Peyer's patch (tissue), 4 donors: ENCODE data around the gene SOX10. TPM values are rescaled to one million over a fixed set of nuclear protein-coding genes. Genes with fewer than 3 reads are reported as not detected.
"Not testable (repeated sequence)": the region's sequence is repeated elsewhere in the genome, so short reads cannot be mapped to it uniquely, and the experiment has no call there.

Experiments used
- DNase-seq, 3 donors: peaks; one replicate each; pipeline ENCODE4 v3.0.0-alpha.2; 2017 to 2019
- H3K27ac ChIP-seq, 4 donors: fragments of 200-600 bp; sonication (generic); one replicate each; pipeline ENCODE4 v1.5.1; 2016 to 2019
- H3K27me3 ChIP-seq, 2 donors: fragments of 200-600 bp; sonication (generic); one replicate each; pipeline ENCODE4 v1.5.1; 2019
- H3K36me3 ChIP-seq, 3 donors: fragments of 200-600 bp; sonication (generic); one replicate each; pipeline ENCODE4 v1.5.1; 2016 to 2019
- H3K4me1 ChIP-seq, 4 donors: fragments of 200-600 bp; sonication (generic); one replicate each; pipeline ENCODE4 v1.5.1; 2016 to 2019
- H3K4me3 ChIP-seq, 4 donors: fragments of 200-600 bp; sonication (generic); 1 replicate in 3 of 4; 2 replicates in 1 of 4; pipeline ENCODE4 v1.5.1; 2016 to 2019; ENCODE audit warnings: mild to moderate bottlenecking in 1 of 4
- H3K9me3 ChIP-seq, 4 donors: fragments of 200-600 bp; sonication (generic); one replicate each; pipeline ENCODE4 v1.5.1; 2016 to 2019; ENCODE audit warnings: mild to moderate bottlenecking in 1 of 4
- CTCF ChIP-seq, 6 experiments: fragments of 450-650 bp in 4 of 6; fragments of 200-600 bp in 2 of 6; sonication (generic) in 1 of 6; IDR thresholded peaks; one replicate each; pipeline ENCODE4 v1.5.1; 2017 to 2019; ENCODE audit warnings: antibody characterized with exemption in 6 of 6, mild to moderate bottlenecking in 3 of 6, moderate library complexity in 1 of 6
- POLR2A ChIP-seq, 2 donors: fragments of 450-650 bp; IDR thresholded peaks; one replicate each; pipeline ENCODE4 v1.5.1; 2017; ENCODE audit warnings: antibody characterized with exemption in 2 of 2, mild to moderate bottlenecking in 2 of 2, moderate library complexity in 2 of 2
- total RNA-seq, 4 donors: library from RNA; depleted of rRNA; stranded (reverse); fragments of >200 nt; gene quantifications; one replicate each; pipeline ENCODE4 v1.1.0, GENCODE V29; 2016

SOX10 gene
- total RNA-seq, 4 donors from 2014 or later: 0.35 to 1.1 (median 0.66) TPM; not detected in 1

DNA sequence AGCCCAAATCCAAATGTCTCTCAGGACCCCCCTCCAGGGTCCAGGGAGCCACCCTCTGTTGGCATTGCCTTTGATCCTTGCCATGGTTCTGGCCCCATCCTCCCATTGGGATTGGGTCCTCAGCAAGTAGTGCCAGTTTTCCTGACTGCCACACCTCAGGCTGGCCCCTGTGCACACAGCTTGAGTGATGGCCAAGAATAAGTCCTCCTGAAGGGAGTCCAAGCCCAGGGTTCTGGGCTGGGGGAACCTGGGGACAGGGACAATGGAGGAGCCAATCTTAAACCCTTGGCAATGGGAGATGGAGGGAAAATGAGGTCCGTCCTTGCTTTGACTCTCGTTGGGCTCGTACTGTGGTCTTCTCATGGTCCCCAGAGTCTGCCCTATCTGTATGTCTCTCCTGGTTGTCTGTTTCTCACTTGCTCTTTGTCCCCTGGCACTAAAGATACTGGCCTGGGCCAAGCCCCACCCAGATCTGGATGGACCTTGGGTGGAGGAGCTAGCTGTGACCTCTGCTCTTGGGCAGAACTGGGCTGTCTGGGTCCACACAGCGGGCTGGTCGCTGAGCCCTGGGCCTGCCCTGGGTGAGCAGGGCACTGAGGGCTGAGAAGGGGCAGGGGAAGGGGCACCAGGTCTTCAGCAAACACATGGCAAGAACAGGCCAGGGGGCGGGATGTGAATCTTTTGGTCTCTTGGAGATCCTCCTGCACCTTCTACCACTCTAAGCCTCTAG lies 2.9 kb downstream of the SOX10 start:
- DNase-seq: peak in 2 of 3 donors; percentile 78 to 80
- TF ChIP-seq POLR2A (IDR thresholded peaks at IDR 0.05): peak in 1 of 2 donors; percentile 43
- TF ChIP-seq CTCF (IDR thresholded peaks at IDR 0.05): no peak
- Histone ChIP-seq H3K36me3 (no peaks in the 10 kb centered on the region), H3K4me3 (peak overlapping the region in 1 of 4 donors; percentile 14), H3K27me3 (no peaks in the 10 kb centered on the region), H3K9me3 (no peaks in the 10 kb centered on the region), H3K27ac (peak overlapping the region in 3 of 4 donors; percentile 30 to 79 (median 51)), H3K4me1 (peaks cover 0 to 18% (median 0%) of the 10 kb centered on the region in 4 donors)

GRCh38 chr22:37979782-37980181 lies 4.6 kb downstream of the SOX10 start:
- Histone ChIP-seq H3K36me3 (no peaks in the 10 kb centered on the region), H3K27ac (no peak overlapping the region), H3K4me1 (peaks cover 0 to 18% (median 0%) of the 10 kb centered on the region in 4 donors), H3K27me3 (no peaks in the 10 kb centered on the region), H3K4me3 (no peak overlapping the region), H3K9me3 (no peaks in the 10 kb centered on the region)
- TF ChIP-seq CTCF (IDR thresholded peaks at IDR 0.05): no peak
- TF ChIP-seq POLR2A (IDR thresholded peaks at IDR 0.05): no peak
- DNase-seq: no peak

DNA sequence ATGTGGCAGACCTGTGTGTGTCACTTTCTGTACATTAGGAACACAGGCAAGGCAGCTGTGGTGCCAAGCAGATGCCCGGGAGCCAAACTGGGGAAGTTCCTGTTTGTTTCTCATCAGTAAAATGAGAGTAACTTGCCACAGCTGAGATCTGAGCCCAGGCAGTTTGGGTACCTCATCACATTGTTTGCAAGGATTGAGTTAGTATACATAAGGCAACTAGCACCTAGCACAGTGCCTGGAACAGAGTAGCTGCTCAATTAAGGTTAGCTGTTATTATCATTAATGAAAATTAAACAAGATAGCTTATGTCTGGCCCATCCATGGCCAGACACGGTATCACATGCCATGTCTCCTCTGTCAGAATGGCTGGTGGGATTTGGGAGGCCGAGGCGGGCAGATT lies 7.8 kb downstream of the SOX10 start:
- Histone ChIP-seq H3K36me3 (no peaks in the 10 kb centered on the region), H3K27ac (no peak overlapping the region)

GRCh38 chr22:37976022-37976421 lies 8.3 kb downstream of the SOX10 start:
- not testable (repeated sequence) for H3K36me3 ChIP-seq, DNase-seq, H3K27ac ChIP-seq, H3K9me3 ChIP-seq, H3K4me1 ChIP-seq, H3K4me3 ChIP-seq, H3K27me3 ChIP-seq

More for the DNA sequence above, 7.8 kb downstream of the SOX10 start:
- Histone ChIP-seq H3K27me3 (no peaks in the 10 kb centered on the region), H3K9me3 (no peaks in the 10 kb centered on the region), H3K4me3 (no peak overlapping the region), H3K4me1 (peaks cover 0 to 12% (median 0%) of the 10 kb centered on the region in 4 donors)
- no peak for TF ChIP-seq POLR2A (IDR thresholded peaks at IDR 0.05)
- TF ChIP-seq CTCF (IDR thresholded peaks at IDR 0.05): no peak
- DNase-seq: no peak

DNA sequence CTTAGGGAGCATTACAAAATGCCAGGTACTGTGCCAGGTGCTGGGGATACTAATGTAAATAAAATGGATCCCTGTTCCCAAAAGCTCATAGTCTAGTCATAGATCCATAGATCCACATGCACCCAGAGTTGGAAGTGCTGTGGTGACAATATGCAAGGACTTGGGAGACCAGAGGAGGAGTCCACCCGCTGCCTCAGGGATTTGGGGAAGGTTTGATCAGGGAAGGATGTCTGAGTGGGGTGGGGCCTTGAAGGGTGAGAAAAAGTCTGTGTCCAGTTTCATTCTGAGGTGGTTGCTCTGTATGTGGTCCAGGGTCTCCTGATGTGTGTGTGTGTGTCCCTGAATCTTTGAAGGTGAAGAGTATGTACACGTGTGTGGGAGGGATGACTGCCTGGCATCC lies 9.2 kb downstream of the SOX10 start:
- H3K36me3 ChIP-seq: no peaks in the 10 kb centered on the region

More for the DNA sequence above, 9.2 kb downstream of the SOX10 start:
- Histone ChIP-seq H3K4me3 (no peak overlapping the region), H3K27ac (no peak overlapping the region), H3K9me3 (no peaks in the 10 kb centered on the region), H3K27me3 (no peaks in the 10 kb centered on the region), H3K4me1 (no peaks in the 10 kb centered on the region)
- TF ChIP-seq POLR2A (IDR thresholded peaks at IDR 0.05) (no peak), CTCF (IDR thresholded peaks at IDR 0.05) (no peak)
- DNase-seq: no peak
